Upper lobe of right lung (tissue), 1 donor: ENCODE data around the gene TP53BP1. TPM values are rescaled to one million over a fixed set of nuclear protein-coding genes. Genes with fewer than 3 reads are reported as not detected.
A peak's percentile ranks its signal among the peaks of the same experiment; 100 is the strongest.

Source experiments
- ATAC-seq: fragments of 200-7000 bp; cut with Tn5 transposase; one replicate; pipeline ENCODE4 v1.9.1; 2020; ENCODE audit warnings: mild to moderate bottlenecking, moderate library complexity
- DNase-seq: peaks from one replicate; pipeline ENCODE4 v3.0.0-alpha.2; 2020
- H3K27ac ChIP-seq: fragments of 200-600 bp; one replicate; pipeline ENCODE4 v1.8.0; 2022
- H3K27me3 ChIP-seq: fragments of 200-600 bp; one replicate; pipeline ENCODE4 v1.8.0; 2022; ENCODE audit warnings: mild to moderate bottlenecking
- H3K36me3 ChIP-seq: fragments of 200-600 bp; one replicate; pipeline ENCODE4 v1.8.0; 2022
- H3K4me1 ChIP-seq: fragments of 200-600 bp; one replicate; pipeline ENCODE4 v1.8.0; 2022
- H3K4me3 ChIP-seq: fragments of 200-600 bp; one replicate; pipeline ENCODE4 v1.8.0; 2022; ENCODE audit warnings: mild to moderate bottlenecking
- H3K9me3 ChIP-seq: fragments of 200-600 bp; one replicate; pipeline ENCODE4 v1.8.0; 2022
- CTCF ChIP-seq: fragments of 200-600 bp; IDR thresholded peaks from one replicate; pipeline ENCODE4 v1.8.0; 2022; ENCODE audit warnings: antibody characterized with exemption
- intact Hi-C: fragments of 100-400 bp; cut with DNase I; formaldehyde crosslinking; loops from one replicate; pipeline ENCODE4 v1.11.0; 2022
- total RNA-seq: library from RNA; stranded (reverse); fragmentation: NEBNext Ultra II Directional; extraction: Animal tissue kit (Norgen Biotek cat#: 25700); gene quantifications from one replicate; pipeline ENCODE4 v1.2.1, GENCODE V29; 2021
- donor health status: DM: no; HTN: yes; CAD: no; lungs with severe emphysema.

TP53BP1 gene
- total RNA-seq, 1 donor from 2014 or later = 27.6 TPM

GRCh38 chr15:43516801-43517353, 23.9 kb upstream of the TP53BP1 start:
- no peak overlapping the region for H3K27ac ChIP-seq
- no peaks in the 10 kb centered on the region for H3K27me3 ChIP-seq
- peaks cover 6% of the 10 kb centered on the region for H3K4me1 ChIP-seq
- no peak for TF ChIP-seq CTCF
- no peak overlapping the region for H3K4me3 ChIP-seq
- intact Hi-C loops = no loop called here
- H3K36me3 ChIP-seq = no peaks in the 10 kb centered on the region
- DNase-seq (peak; percentile 12), ATAC-seq (no peak)
- no peaks in the 10 kb centered on the region for H3K9me3 ChIP-seq

GRCh38 chr15:43516185-43516584, 23.2 kb upstream of the TP53BP1 start:
- Histone ChIP-seq H3K9me3 (no peaks in the 10 kb centered on the region), H3K4me1 (peaks cover 9% of the 10 kb centered on the region), H3K27me3 (no peaks in the 10 kb centered on the region), H3K27ac (no peak overlapping the region), H3K4me3 (no peak overlapping the region), H3K36me3 (no peaks in the 10 kb centered on the region)
- no peak for TF ChIP-seq CTCF
- peak; percentile 29 for DNase-seq
- intact Hi-C loops = no loop called here
- no peak for ATAC-seq

GRCh38 chr15:43515741-43516140, 22.8 kb upstream of the TP53BP1 start:
- no peak for TF ChIP-seq CTCF
- intact Hi-C loops = no loop called here
- no peaks in the 10 kb centered on the region for H3K36me3 ChIP-seq
- H3K4me3 ChIP-seq = no peak overlapping the region
- no peaks in the 10 kb centered on the region for H3K27me3 ChIP-seq
- ATAC-seq (no peak), DNase-seq (peak; percentile 8)
- H3K4me1 ChIP-seq = peaks cover 12% of the 10 kb centered on the region
- H3K27ac ChIP-seq = no peak overlapping the region
- H3K9me3 ChIP-seq = no peaks in the 10 kb centered on the region

GRCh38 chr15:43514241-43515057, 21.5 kb upstream of the TP53BP1 start:
- ATAC-seq = no peak
- Histone ChIP-seq H3K4me1 (peaks cover 18% of the 10 kb centered on the region), H3K9me3 (no peaks in the 10 kb centered on the region), H3K4me3 (no peak overlapping the region), H3K36me3 (no peaks in the 10 kb centered on the region), H3K27ac (no peak overlapping the region), H3K27me3 (no peaks in the 10 kb centered on the region)
- intact Hi-C loops = no loop called here
- DNase-seq = peak; percentile 44
- peak; percentile 53 for TF ChIP-seq CTCF

GRCh38 chr15:43513550-43513949, 20.6 kb upstream of the TP53BP1 start:
- DNase-seq = no peak
- Histone ChIP-seq H3K9me3 (no peaks in the 10 kb centered on the region), H3K27ac (no peak overlapping the region), H3K36me3 (no peaks in the 10 kb centered on the region), H3K27me3 (no peaks in the 10 kb centered on the region), H3K4me1 (peaks cover 18% of the 10 kb centered on the region), H3K4me3 (no peak overlapping the region)
- intact Hi-C loops = no loop called here
- TF ChIP-seq CTCF = no peak
- no peak for ATAC-seq
